ENCODE results near the gene RNU2-63P. TPM values are rescaled to one million over a fixed set of nuclear protein-coding genes. Genes with fewer than 3 reads are reported as not detected.

The RNU2-63P gene
- total RNA-seq, 2 donors from 2014 or later = not detected

DNA sequence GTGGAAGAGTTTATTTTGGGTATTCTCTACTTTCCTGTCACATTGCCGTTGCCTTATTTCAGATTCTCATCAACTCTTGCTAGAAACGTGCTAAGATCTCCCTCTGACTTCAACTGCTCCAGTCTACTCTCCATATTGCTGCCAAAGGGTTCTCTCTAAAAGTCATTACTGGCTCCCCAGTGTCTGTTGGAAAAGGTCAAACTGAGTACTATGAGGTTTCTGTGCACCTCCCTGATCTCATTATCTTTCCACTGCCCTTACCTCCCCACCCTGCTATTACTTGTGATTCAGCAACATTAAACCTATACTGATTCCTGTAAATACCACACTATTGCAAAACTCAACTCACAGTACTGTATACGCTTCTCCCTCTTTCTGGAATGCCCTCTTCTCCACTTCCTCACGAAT, 41.1 kb upstream of the RNU2-63P start:
- H3K27ac ChIP-seq = no peak overlapping the region
- no peaks in the 10 kb centered on the region for H3K36me3 ChIP-seq
- peaks cover 0 to 29% of the 10 kb centered on the region in 2 donors for H3K4me1 ChIP-seq
- H3K4me3 ChIP-seq = no peak overlapping the region
- H3K9me3 ChIP-seq = no peaks in the 10 kb centered on the region
- DNase-seq (ENCODE audit: low spot score) = no peak
- H3K27me3 ChIP-seq = no peaks in the 10 kb centered on the region
- TF ChIP-seq, protein P1, sequence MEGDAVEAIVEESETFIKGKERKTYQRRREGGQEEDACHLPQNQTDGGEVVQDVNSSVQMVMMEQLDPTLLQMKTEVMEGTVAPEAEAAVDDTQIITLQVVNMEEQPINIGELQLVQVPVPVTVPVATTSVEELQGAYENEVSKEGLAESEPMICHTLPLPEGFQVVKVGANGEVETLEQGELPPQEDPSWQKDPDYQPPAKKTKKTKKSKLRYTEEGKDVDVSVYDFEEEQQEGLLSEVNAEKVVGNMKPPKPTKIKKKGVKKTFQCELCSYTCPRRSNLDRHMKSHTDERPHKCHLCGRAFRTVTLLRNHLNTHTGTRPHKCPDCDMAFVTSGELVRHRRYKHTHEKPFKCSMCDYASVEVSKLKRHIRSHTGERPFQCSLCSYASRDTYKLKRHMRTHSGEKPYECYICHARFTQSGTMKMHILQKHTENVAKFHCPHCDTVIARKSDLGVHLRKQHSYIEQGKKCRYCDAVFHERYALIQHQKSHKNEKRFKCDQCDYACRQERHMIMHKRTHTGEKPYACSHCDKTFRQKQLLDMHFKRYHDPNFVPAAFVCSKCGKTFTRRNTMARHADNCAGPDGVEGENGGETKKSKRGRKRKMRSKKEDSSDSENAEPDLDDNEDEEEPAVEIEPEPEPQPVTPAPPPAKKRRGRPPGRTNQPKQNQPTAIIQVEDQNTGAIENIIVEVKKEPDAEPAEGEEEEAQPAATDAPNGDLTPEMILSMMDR (IDR thresholded peaks at IDR 0.05) = no peak

DNA sequence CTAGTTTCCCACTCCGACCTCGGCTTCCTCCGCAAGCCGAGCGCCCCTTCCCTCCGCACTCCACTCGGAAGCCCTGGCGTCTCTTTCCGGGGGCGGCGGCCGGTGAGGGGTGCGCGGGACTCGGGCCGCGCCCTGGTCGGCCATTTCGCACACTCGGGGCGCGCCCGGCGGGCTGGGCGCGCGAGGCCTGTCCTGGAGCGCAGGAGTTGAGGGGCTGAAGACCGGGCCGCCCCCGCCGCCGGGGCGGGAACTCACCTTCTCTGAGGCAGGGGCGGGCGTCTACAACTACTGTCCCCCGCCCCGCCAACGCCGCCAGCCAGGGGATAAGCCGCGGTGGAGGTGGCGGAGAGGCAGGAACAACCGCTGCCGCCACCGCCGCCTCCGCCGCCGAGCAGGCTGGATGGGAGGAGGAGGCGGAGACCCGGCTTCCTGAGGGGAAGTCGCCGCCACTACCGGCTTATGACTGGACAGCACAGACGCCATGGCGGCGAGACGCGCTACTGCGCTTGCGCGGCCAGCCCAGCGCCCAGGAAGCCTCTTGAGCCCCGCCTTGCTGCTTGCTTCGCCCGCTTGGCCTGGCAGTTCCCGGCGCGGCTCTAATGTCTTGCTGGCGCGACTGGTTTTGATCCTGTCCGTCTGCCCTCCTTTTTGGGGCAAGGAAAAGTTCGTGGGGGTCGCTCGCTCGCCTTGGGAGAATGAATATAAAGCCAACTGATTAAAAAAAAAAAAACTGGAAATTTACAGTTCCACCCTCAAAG, 39.2 kb upstream of the RNU2-63P start, which contains the start of gene KRCC1:
Gene KRCC1, minus strand, starts transcription at position 413 of the 758 bp plus-strand sequence. CDS start 27,220 bp downstream, outside the sequence.
- DNase-seq (ENCODE audit: low spot score) = peak; percentile 93
- Histone ChIP-seq H3K4me3 (peak within 1 kb of the TSS; percentile 73 to 88), H3K4me1 (peaks cover 0 to 29% of the 10 kb centered on the region in 2 donors), H3K9me3 (no peaks in the 10 kb centered on the region), H3K27me3 (no peaks in the 10 kb centered on the region), H3K36me3 (no peaks in the 10 kb centered on the region), H3K27ac (peak within 1 kb of the TSS; percentile 96 to 97)
- TF ChIP-seq, protein P1 (IDR thresholded peaks at IDR 0.05) = peak in 1 of 2 donors; percentile 34

- TF ChIP-seq, protein P1 (IDR thresholded peaks at IDR 0.05) = no peak
- no peak for DNase-seq (ENCODE audit: low spot score)
- Histone ChIP-seq H3K27ac (peak overlapping the region; percentile 96 to 97), H3K9me3 (no peaks in the 10 kb centered on the region), H3K4me3 (peak overlapping the region; percentile 73 to 88), H3K4me1 (peaks cover 0 to 29% of the 10 kb centered on the region in 2 donors), H3K27me3 (no peaks in the 10 kb centered on the region), H3K36me3 (no peaks in the 10 kb centered on the region)
Measured at GRCh38 chr2:88054782-88055370, 38.5 kb upstream of the RNU2-63P start.

DNA sequence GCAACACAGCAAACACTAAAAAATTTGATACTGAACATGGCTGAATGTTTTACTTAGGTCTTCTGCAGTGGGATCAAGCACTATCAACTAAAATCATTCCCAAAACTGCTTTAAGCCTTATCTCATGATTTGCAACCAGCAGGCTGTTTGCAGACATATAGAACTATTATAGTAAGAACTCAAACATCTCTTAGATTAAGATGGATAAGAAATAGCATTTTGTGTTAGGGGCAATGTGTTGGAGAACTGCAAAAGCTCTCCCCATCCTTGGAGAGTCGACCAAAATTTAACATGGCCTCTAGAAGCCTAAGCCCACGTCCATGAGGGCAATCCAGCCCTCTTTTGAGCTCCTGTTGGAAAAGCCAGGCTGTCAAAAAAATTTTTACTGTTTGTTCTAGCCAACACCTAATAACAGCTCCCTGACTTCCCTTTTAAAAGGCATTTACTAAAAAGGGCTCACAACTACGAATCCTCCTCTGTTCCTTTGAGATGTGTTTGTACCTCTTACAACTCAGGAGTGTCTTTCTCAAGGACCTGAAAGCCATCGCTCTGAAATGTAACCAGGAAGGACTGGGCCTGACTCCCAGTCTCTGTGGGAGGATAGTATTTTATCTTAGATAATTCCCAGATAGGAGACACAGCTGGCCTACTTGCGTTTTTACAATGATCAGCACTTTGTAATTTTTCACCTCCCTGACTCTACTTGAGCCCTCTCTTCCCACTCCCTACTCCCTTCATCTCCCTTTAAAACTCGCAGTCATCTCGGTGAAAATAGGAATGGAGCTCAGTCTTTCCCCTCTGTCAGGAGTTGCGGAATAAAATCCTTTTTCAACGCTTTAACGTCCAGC, 37.8 kb upstream of the RNU2-63P start:
- Histone ChIP-seq H3K36me3 (no peaks in the 10 kb centered on the region), H3K4me3 (peak overlapping the region; percentile 73 to 88), H3K9me3 (no peaks in the 10 kb centered on the region), H3K27me3 (no peaks in the 10 kb centered on the region), H3K4me1 (peaks cover 0 to 29% of the 10 kb centered on the region in 2 donors), H3K27ac (peak overlapping the region; percentile 96 to 97)
- TF ChIP-seq, protein P1 (IDR thresholded peaks at IDR 0.05) = no peak
- DNase-seq (ENCODE audit: low spot score) = no peak

DNA sequence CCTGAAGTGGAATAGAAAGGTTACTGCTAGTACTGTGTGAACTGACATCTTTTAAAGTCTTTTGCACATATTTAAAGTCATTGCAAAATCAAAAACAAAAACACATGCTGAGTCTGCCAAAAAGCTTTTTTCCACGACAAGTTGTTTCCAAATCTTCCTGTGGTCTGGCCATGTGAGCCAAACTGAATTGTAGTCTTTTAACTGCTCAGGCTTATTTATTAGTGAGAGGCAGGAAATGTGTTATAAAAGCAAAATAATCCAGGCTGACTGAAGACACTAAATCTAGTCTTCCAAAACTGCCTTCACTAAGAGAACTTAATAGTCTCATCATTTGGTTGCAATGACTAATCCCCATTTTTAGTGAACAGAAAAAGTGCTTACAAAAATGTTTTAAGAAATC, 36.9 kb upstream of the RNU2-63P start:
- H3K4me3 ChIP-seq = no peak overlapping the region

More for the DNA sequence above, 36.9 kb upstream of the RNU2-63P start:
- Histone ChIP-seq H3K9me3 (no peaks in the 10 kb centered on the region), H3K27ac (peak overlapping the region; percentile 96 to 97), H3K4me1 (peaks cover 0 to 34% of the 10 kb centered on the region in 2 donors), H3K36me3 (no peaks in the 10 kb centered on the region), H3K27me3 (no peaks in the 10 kb centered on the region)
- DNase-seq (ENCODE audit: low spot score) = no peak
- TF ChIP-seq, protein P1 (IDR thresholded peaks at IDR 0.05) = no peak
